Stomach (tissue), 9 donors: ENCODE data around the gene PRKN. TPM values are rescaled to one million over a fixed set of nuclear protein-coding genes. Genes with fewer than 3 reads are reported as not detected.
"Not testable (repeated sequence)": the region's sequence is repeated elsewhere in the genome, so short reads cannot be mapped to it uniquely, and the experiment has no call there.

Source experiments
- DNase-seq, 2 donors: peaks; one replicate each; pipeline versions ENCODE4 v3.0.0 to v3.0.0-alpha.2; 2013 to 2019
- H3K27ac ChIP-seq, 5 donors: fragments of 200-600 bp in 4 of 5; sonication (generic) in 4 of 5; one replicate each; pipeline ENCODE4 v1.5.1; 2013 to 2019; ENCODE audit warnings: mild to moderate bottlenecking in 1 of 5, moderate library complexity in 1 of 5
- H3K27me3 ChIP-seq, 3 donors: fragments of 200-600 bp; sonication (generic); one replicate each; pipeline ENCODE4 v1.5.1; 2017 to 2019; ENCODE audit warnings: mixed run types in 1 of 3
- H3K36me3 ChIP-seq, 4 donors: fragments of 200-600 bp; sonication (generic); 1 replicate in 3 of 4; 2 replicates in 1 of 4; pipeline ENCODE4 v1.5.1; 2016 to 2019
- H3K4me1 ChIP-seq, 4 donors: fragments of 200-600 bp; sonication (generic); one replicate each; pipeline ENCODE4 v1.5.1; 2016 to 2019
- H3K4me3 ChIP-seq, 4 donors: fragments of 200-600 bp; sonication (generic) in 3 of 4; one replicate each; pipeline ENCODE4 v1.5.1; 2016 to 2019; ENCODE audit warnings: mild to moderate bottlenecking in 1 of 4
- H3K9me3 ChIP-seq, 4 donors: fragments of 200-600 bp; sonication (generic); one replicate each; pipeline ENCODE4 v1.5.1; 2016 to 2019
- CTCF ChIP-seq, 7 experiments: fragments of 450-650 bp in 4 of 7; fragments of 200-600 bp in 3 of 7; sonication (generic) in 3 of 7; IDR thresholded peaks; one replicate each; pipeline ENCODE4 v1.5.1; 2016 to 2019; ENCODE audit warnings: antibody characterized with exemption in 7 of 7, control low read depth in 2 of 7, mild to moderate bottlenecking in 1 of 7
- EP300 ChIP-seq: sonication (generic); formaldehyde crosslinking; IDR thresholded peaks from one replicate; pipeline ENCODE4 v1.6.1; 2017; ENCODE audit warnings: antibody characterized with exemption
- POLR2A ChIP-seq, 4 donors: fragments of 450-650 bp; IDR thresholded peaks; one replicate each; pipeline ENCODE4 v1.6.1; 2016; ENCODE audit warnings: antibody characterized with exemption in 4 of 4, control low read depth in 2 of 4, mild to moderate bottlenecking in 1 of 4, moderate library complexity in 1 of 4
- POLR2AphosphoS5 ChIP-seq, 3 donors: sonication (generic); formaldehyde crosslinking; IDR thresholded peaks; one replicate each; pipeline ENCODE4 v1.6.1; 2016; ENCODE audit warnings: antibody characterized with exemption in 3 of 3
- WGBS, 5 donors: extraction: QIAGEN DNeasy Blood & Tissue Kit in 3 of 5; methylation state at CpG; one replicate each; pipeline versions ENCODE4 v1.1.5 to v1.1.7; 2013 to 2018; 5-methylcytosine and 5-hydroxymethylcytosine counted together
- intact Hi-C: fragments of 100-400 bp; cut with DNase I; formaldehyde crosslinking; loops from one replicate; pipeline ENCODE4 v1.15.1; 2023; ENCODE audit warnings: low total_unique reads
- polyA plus RNA-seq, 3 donors: library from polyadenylated mRNA; stranded (reverse); fragments of 200-250 nt; gene quantifications; one replicate each; pipeline ENCODE4 v1.2.3, GENCODE V29; 2013
- total RNA-seq, 5 donors: library from RNA; depleted of rRNA; stranded (reverse); fragments of >200 nt; gene quantifications; one replicate each; pipeline versions ENCODE4 v1.1.0 to v1.2.3, GENCODE V29; 2014 to 2016
- donor health status: healthy with polysubstance abuse.
- donor health status: Bipolar disorder and iron deficiency.
- donor health status: healthy.

The PRKN gene
- total and polyA plus RNA-seq, 8 donors: 0.68 to 19.8 (median 9.5) TPM

- no peak overlapping the region for H3K4me3 ChIP-seq
- DNase-seq: no peak
- intact Hi-C loops: no loop called here
- no peaks in the 10 kb centered on the region for H3K4me1 ChIP-seq
- no peak overlapping the region for H3K27ac ChIP-seq
- no peaks in the 10 kb centered on the region for H3K9me3 ChIP-seq
- H3K27me3 ChIP-seq: no peaks in the 10 kb centered on the region
- 86 to 97% (median 96%) methylated on average over 2 of the region's 2 CpGs for WGBS, 5 donors
- H3K36me3 ChIP-seq: no peaks in the 10 kb centered on the region
- TF ChIP-seq POLR2AphosphoS5 (IDR thresholded peaks at IDR 0.05) (no peak), EP300 (no peak), CTCF (IDR thresholded peaks at IDR 0.05) (no peak), POLR2A (IDR thresholded peaks at IDR 0.05) (no peak)
Measured at GRCh38 chr6:162395181-162395580, 332.4 kb downstream of the PRKN start.

GRCh38 chr6:162390961-162391811, 336.4 kb downstream of the PRKN start:
- DNase-seq: peak in 1 of 2 donors; percentile 84
- H3K4me1 ChIP-seq, H3K9me3 ChIP-seq, intact Hi-C loops, H3K4me3 ChIP-seq, H3K36me3 ChIP-seq, H3K27me3 ChIP-seq: not testable (repeated sequence)
- H3K27ac ChIP-seq: peak overlapping the region in 1 of 5 donors; percentile 47
- 87 to 91% (median 88%) methylated on average over 25 of the region's 25 CpGs for WGBS, 5 donors

- H3K27ac ChIP-seq: no peak overlapping the region
- H3K27me3 ChIP-seq: no peaks in the 10 kb centered on the region
- H3K9me3 ChIP-seq: no peaks in the 10 kb centered on the region
- H3K36me3 ChIP-seq: no peaks in the 10 kb centered on the region
- 81 to 91% (median 84%) methylated on average over 3 of the region's 3 CpGs for whole genome bisulfite sequencing, 5 donors
- no peak overlapping the region for H3K4me3 ChIP-seq
- H3K4me1 ChIP-seq: no peaks in the 10 kb centered on the region
- no peak for DNase-seq
- no peak for TF ChIP-seq POLR2A (IDR thresholded peaks at IDR 0.05)
- TF ChIP-seq POLR2AphosphoS5 (IDR thresholded peaks at IDR 0.05): no peak
- no peak for TF ChIP-seq CTCF (IDR thresholded peaks at IDR 0.05)
- intact Hi-C loops: no loop called here
Measured at GRCh38 chr6:162389343-162390085, 338.1 kb downstream of the PRKN start.

GRCh38 chr6:162388383-162388777, 339.2 kb downstream of the PRKN start:
- intact Hi-C loops: no loop called here
- 82 to 93% (median 90%) methylated on average over 2 of the region's 2 CpGs for WGBS, 5 donors
- Histone ChIP-seq H3K9me3 (no peaks in the 10 kb centered on the region), H3K4me3 (no peak overlapping the region), H3K27ac (no peak overlapping the region), H3K27me3 (no peaks in the 10 kb centered on the region), H3K4me1 (no peaks in the 10 kb centered on the region), H3K36me3 (no peaks in the 10 kb centered on the region)
- DNase-seq: no peak
- no peak for TF ChIP-seq EP300
- TF ChIP-seq POLR2AphosphoS5 (IDR thresholded peaks at IDR 0.05): no peak
- TF ChIP-seq POLR2A (IDR thresholded peaks at IDR 0.05): no peak
- TF ChIP-seq CTCF (IDR thresholded peaks at IDR 0.05): no peak
